CMK (cell line): Measurements from ENCODE around the gene ATP8A2.

Source experiments
- DNase-seq: peaks from one replicate; pipeline ENCODE4 v3.0.0-alpha.2; 2010; ENCODE audit warnings: low read depth

Gene ATP8A2

GRCh38 chr13:25732111-25732865, 360.5 kb downstream of the ATP8A2 start:
- no peak for DNase-seq

DNA sequence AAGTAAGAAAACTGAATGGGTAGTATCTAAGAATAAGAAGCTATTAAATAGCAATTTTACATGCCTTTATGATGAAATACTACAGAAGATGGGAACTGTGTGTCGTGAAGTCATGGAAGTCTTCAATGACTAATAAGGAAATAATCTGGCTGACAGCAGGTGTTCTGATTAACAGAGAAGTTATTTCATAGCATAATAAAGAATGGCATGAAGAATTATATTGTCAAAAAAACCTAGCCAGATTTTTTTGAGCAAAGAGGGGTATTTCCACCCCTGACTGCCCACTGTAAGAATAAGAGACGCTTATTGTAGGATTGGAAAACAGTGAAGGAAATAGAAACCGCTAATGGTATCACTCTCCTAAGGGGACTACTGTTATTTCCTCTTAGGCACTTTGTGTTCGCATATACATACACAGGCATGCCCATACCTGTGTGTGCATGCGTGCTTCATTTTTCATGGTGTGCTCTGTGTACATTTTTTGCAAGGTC, 361.3 kb downstream of the ATP8A2 start:
- DNase-seq: no peak

- DNase-seq: no peak
These were observed 362.1 kb downstream of the ATP8A2 start for GRCh38 chr13:25733696-25734435.

GRCh38 chr13:25738342-25739196, 366.8 kb downstream of the ATP8A2 start:
- DNase-seq: no peak

DNA sequence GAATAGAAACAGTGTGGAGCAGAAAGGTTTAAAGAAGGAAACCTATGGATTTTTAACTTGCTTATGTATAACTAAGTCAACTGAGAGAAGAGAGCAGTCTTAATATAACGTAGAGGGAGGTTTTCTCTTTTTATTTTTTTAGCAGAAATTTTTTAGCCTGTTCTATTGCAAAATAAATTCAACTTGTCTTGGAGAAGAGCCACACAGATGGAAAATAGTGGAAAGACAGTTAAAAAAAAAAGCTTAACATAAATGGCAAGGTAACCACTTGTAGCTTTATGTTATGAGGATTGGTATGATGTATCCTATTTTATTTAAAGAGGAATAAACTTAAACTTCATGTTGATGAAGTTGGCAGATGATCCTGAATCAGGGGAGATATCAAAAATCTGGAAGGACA, 367.6 kb downstream of the ATP8A2 start:
- DNase-seq: no peak

DNA sequence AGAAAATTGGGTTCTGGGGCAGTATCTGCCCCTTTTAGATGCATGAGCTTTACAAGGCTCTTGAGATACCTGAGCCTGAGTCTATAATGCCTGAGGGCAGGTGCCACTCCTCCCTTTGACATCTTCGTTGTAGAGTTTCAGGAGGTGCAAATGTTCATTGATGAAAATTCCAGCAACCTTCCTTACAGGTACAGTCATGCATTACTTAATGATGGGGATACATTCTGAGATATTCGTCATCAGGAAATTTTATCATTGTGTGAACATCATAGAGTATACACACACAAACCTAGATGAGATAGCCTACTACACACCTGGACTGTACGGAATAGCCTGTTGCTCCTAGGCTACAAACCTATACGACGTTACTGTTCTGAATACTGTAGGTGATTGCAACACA, 370.0 kb downstream of the ATP8A2 start:
- DNase-seq: no peak

GRCh38 chr13:25742220-25742619, 370.4 kb downstream of the ATP8A2 start:
- DNase-seq: no peak

- DNase-seq: no peak
These were observed 371.6 kb downstream of the ATP8A2 start for GRCh38 chr13:25743421-25743820.

GRCh38 chr13:25744178-25744577, 372.4 kb downstream of the ATP8A2 start:
- DNase-seq: no peak

DNA sequence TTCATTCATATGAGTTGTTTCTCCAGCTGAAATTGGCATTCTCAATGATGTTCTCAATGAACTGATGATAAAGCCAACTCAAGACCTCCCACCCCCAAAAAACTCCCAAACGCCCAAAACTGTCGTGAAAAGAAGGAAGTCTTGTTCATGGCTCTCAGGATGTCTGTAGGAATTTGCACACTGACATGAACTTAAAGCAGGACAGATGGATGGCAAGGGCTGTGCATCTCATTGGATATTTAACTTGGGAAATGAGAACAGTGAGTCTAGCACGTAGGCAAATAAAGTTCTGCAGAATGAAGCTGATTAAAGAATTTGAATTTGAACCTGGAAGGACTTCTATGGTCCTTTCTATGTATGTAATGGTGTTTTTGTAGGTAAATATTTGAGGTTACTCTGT, 374.4 kb downstream of the ATP8A2 start:
- no peak for DNase-seq

GRCh38 chr13:25752957-25753551, 381.3 kb downstream of the ATP8A2 start:
- DNase-seq: no peak

DNA sequence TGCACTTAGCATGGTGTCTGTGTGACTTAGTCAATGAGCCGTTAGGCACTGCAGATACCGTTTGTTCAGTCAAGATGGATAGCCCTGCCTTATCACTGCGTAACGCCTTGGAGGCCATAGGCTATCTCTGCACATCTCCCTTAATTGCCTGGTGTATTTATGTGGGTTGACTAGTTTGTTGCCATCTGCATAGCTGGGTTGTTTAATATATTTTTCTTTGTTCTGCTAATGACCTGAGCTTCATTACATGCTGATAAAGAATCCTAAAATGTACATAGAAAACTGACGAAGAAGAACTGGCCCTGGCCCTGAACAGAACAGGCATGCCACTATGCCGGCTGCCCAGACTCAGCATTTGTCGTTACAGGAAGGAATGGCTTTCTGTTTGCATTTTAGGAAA, 382.2 kb downstream of the ATP8A2 start:
- peak; percentile 57 for DNase-seq

GRCh38 chr13:25756251-25756650, 384.5 kb downstream of the ATP8A2 start:
- DNase-seq: no peak

DNA sequence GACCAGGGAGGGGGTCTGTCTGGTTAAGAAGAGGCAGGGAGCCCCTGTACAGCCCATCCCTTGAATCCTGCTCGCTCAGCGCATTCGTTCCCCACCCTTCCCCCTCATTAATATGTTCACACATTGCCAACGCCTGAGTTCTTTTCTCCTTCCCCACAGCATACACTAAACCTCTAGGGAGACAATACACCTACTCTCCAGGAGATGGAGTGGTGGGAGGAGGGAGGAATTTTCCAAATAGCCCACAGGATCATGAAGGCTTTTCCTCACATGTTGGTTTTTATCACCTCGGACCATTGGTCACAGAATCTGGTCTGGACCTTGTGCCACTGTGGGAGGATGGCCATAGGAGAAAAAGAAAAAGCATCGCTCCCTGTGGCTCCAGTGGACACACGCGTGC, 385.1 kb downstream of the ATP8A2 start:
- no peak for DNase-seq

GRCh38 chr13:25761041-25761440, 389.3 kb downstream of the ATP8A2 start:
- no peak for DNase-seq

- no peak for DNase-seq
These were observed 390.5 kb downstream of the ATP8A2 start for GRCh38 chr13:25762281-25762680.

GRCh38 chr13:25762795-25763377, 391.1 kb downstream of the ATP8A2 start:
- DNase-seq: no peak

GRCh38 chr13:25764378-25764777, 392.6 kb downstream of the ATP8A2 start:
- no peak for DNase-seq

GRCh38 chr13:25765266-25765665, 393.5 kb downstream of the ATP8A2 start:
- no peak for DNase-seq

DNA sequence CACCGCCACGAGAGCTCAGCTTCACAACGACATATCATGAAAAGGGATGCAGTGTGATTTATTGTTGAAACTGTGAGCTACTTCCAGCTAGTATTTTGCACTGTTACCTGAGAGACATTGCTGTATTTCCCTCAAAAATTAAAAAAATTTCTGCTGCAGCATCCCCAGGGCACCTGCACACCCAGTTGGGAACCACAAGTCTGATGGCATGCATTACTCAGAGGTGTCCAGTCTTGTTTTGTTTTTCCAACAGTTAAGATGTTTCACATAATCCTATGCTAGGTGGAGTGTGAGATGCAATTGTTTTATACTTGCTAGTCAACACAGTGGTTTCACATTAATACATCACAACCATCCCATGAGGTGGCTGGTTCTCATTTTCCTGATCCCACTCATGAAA, 394.8 kb downstream of the ATP8A2 start:
- no peak for DNase-seq

GRCh38 chr13:25766991-25767390, 395.2 kb downstream of the ATP8A2 start:
- no peak for DNase-seq

DNA sequence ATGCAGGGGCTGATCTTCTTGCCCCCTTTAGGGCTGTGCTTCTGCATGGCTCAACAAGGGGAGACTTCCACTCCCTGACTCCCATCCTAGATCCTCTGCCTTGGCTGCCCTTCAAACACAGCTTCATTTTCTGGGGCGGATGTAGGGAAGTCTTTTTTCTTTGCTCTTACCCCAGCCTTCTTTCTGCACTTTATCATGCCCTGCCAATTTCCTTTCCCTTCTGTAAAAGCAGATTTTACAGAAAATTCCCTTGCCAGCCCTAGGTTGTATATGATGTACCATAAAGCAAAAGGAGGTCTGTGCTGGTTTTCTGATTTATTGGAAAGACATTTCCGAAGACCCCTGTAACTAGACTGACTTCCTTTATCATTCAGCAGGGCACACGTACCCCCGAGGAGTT, 396.6 kb downstream of the ATP8A2 start:
- no peak for DNase-seq
